Neural cell (in vitro differentiated cells): ENCODE measurements around the gene FAM117A.

ENCODE experiments used
- CTCF ChIP-seq: fragments of 450-650 bp; IDR thresholded peaks from 2 replicates; pipeline ENCODE4 v1.5.1; 2014; ENCODE audit warnings: antibody characterized with exemption, mild to moderate bottlenecking, moderate library complexity; ENCODE audit not compliant: poor library complexity, severe bottlenecking
- EP300 ChIP-seq: fragments of 450-650 bp; conservative IDR thresholded peaks from 2 replicates; pipeline ENCODE4 v1.6.1; 2014; ENCODE audit warnings: antibody characterized with exemption, mild to moderate bottlenecking, moderate library complexity; ENCODE audit not compliant: poor library complexity, severe bottlenecking
- EZH2 ChIP-seq: fragments of 200-600, 300-800 bp; shearing (Covaris generic), sonication (generic); IDR thresholded peaks from 2 replicates; pipeline ENCODE4 v1.6.1; 2014; ENCODE audit warnings: antibody characterized with exemption, low read length, borderline replicate concordance, mild to moderate bottlenecking; ENCODE audit not compliant: insufficient read depth, poor library complexity, severe bottlenecking
- MXI1 ChIP-seq: fragments of 450-650 bp; conservative IDR thresholded peaks from 2 replicates; pipeline ENCODE4 v1.6.1; 2014; ENCODE audit warnings: antibody characterized with exemption, mild to moderate bottlenecking; ENCODE audit not compliant: poor library complexity, severe bottlenecking
- POLR2AphosphoS5 ChIP-seq: IDR thresholded peaks from 2 replicates; pipeline ENCODE4 v1.6.1; 2012
- RAD21 ChIP-seq: fragments of 450-650 bp; conservative IDR thresholded peaks from 2 replicates; pipeline ENCODE4 v1.6.1; 2014; ENCODE audit warnings: antibody characterized with exemption, mild to moderate bottlenecking, moderate library complexity
- REST ChIP-seq: IDR thresholded peaks from 2 replicates; pipeline ENCODE4 v1.6.1; 2012; ENCODE audit warnings: borderline replicate concordance
- SMC3 ChIP-seq: fragments of 450-650 bp; conservative IDR thresholded peaks from 2 replicates; pipeline ENCODE4 v1.6.1; 2014; ENCODE audit warnings: antibody characterized with exemption, mild to moderate bottlenecking, moderate library complexity; ENCODE audit not compliant: poor library complexity
- TAF1 ChIP-seq: IDR thresholded peaks from 2 replicates; pipeline ENCODE4 v1.6.1; 2012; ENCODE audit warnings: low read depth

- TF ChIP-seq EP300 = no peak
- no peak for TF ChIP-seq REST
- TF ChIP-seq CTCF = no peak
- no peak for TF ChIP-seq EZH2
- no peak for TF ChIP-seq MXI1
- no peak for TF ChIP-seq POLR2AphosphoS5
- TF ChIP-seq TAF1 = no peak
- TF ChIP-seq RAD21 = no peak
- no peak for TF ChIP-seq SMC3
Measured at GRCh38 chr17:49708515-49709183, 55.3 kb downstream of the FAM117A start.
